Measurements from ENCODE around the gene B3GNT7.

Gene B3GNT7

DNA sequence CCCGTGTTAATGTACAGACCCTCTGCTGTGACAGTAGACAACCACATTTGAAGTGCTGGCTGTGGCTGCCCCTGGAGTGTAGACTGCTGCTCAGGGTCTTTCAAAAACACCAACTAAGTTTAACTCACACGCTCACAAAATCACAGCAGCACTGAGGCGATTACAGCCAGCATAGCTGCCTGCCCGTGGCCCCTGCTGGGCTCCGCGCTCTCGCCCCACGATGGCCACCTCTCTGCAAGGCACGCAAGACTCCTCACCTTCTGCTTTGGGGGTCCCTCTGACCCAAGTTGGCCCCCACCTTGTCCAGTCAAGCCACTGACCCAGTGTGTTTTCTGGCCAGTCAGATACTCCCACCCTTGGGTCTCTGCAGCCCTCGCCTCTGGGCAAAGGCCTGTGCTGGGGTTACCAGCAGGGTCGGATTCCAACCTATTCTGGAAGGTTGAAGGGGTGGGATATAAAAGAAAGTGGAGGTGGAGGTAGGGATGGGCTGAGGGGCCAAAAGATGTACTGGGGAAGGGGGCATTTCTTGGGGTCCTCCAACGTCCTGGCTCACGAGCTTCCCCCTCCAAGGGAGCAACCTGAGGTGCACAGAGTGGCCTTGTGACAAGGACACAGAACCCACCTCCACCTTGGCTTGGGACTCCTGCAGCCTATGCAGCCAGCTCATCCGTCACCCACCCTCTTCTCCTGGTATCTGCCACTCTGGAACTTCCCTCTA lies 2.9 kb upstream of the B3GNT7 start:
- Histone ChIP-seq H3K27me3 (ENCODE audit: control insufficient read depth, low read length) (no peaks in the 10 kb centered on the region), H3K9me2 (replicated peaks; ENCODE audit: control insufficient read depth, low read length) (no peaks in the 10 kb centered on the region), H3K79me2 (ENCODE audit: control insufficient read depth, low read length) (peaks cover 21% of the 10 kb centered on the region), H3K4me3 (ENCODE audit: low read length) (peak overlapping the region; percentile 80), H3K27ac (ENCODE audit: low read depth, low read length) (peak overlapping the region; percentile 93), H3K4me2 (ENCODE audit: low read length) (peak overlapping the region; percentile 88), H4K20me1 (ENCODE audit: control insufficient read depth, insufficient read depth, low read depth, low read length) (no peaks in the 10 kb centered on the region), H3K4me1 (ENCODE audit: control insufficient read depth, low read length) (peaks cover 47% of the 10 kb centered on the region), H3K9me3 (ENCODE audit: control insufficient read depth, insufficient read depth, low read length) (no peaks in the 10 kb centered on the region), H3F3A (ENCODE audit: control insufficient read depth, insufficient read depth) (peaks cover 14% of the 10 kb centered on the region), H3K36me3 (ENCODE audit: control insufficient read depth, low read length) (0 out of 2 replicates have a peak, but pooled peaks cover 2% of the 10 kb centered on the region)
- TF ChIP-seq, protein P1, sequence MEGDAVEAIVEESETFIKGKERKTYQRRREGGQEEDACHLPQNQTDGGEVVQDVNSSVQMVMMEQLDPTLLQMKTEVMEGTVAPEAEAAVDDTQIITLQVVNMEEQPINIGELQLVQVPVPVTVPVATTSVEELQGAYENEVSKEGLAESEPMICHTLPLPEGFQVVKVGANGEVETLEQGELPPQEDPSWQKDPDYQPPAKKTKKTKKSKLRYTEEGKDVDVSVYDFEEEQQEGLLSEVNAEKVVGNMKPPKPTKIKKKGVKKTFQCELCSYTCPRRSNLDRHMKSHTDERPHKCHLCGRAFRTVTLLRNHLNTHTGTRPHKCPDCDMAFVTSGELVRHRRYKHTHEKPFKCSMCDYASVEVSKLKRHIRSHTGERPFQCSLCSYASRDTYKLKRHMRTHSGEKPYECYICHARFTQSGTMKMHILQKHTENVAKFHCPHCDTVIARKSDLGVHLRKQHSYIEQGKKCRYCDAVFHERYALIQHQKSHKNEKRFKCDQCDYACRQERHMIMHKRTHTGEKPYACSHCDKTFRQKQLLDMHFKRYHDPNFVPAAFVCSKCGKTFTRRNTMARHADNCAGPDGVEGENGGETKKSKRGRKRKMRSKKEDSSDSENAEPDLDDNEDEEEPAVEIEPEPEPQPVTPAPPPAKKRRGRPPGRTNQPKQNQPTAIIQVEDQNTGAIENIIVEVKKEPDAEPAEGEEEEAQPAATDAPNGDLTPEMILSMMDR (IDR thresholded peaks at IDR 0.05; ENCODE audit: low read depth, low read length, poor library complexity, severe bottlenecking) = no peak
- no peak for TF ChIP-seq EZH2phosphoT487 (IDR thresholded peaks at IDR 0.05; ENCODE audit: borderline replicate concordance, low read length)

DNA sequence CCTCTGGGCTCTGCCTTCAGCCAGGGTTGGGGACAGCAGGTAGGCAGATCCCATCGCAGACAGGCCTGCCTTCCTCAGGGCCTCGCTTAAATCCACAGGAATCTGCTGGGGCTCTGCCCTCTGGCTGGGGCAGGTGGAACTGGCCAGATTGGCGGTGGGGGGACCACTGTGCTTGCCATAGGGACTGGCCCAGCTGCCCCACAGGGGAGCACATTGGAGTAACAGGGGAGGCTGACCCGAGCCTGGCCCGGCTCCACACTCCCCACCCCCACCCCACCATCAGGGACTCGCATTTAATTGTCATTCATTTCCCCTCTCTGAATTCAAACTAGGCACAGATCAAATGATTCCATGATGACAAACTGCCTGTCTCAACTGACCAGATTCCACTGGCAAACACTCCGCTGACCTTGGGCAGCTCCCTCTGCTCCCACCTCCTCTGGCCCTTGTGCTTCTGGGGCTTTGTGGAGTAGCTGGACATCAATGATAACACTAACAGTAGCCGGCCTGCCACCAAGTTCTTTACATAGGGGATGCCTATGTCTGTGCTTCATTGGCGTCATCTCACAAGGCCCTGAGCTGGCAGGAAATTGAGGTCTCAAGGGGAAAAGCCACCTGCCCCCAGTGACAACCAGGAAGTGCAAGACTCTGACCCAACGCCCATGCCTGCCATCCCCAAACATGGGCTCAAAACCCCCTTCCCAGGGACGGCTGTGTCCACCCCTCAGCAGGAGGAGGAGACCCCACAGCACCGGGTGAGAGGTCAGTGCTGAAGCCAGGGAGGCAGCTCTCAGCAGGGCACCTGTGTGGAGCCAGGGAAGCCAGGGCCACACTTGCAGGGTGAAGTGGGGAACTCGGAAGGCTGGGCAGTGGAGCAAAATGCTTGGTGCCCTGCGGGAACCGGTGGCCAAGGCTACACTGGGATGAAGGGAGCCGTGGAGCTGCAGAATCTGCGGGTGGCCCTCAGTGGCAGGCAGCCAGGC lies 2.1 kb upstream of the B3GNT7 start:
- peaks cover 14% of the 10 kb centered on the region for H3F3A ChIP-seq (ENCODE audit: control insufficient read depth, insufficient read depth)
- H3K4me3 ChIP-seq (ENCODE audit: low read length) = peak overlapping the region; percentile 80
- no peaks in the 10 kb centered on the region for H3K27me3 ChIP-seq (ENCODE audit: control insufficient read depth, low read length)
- peaks cover 9% of the 10 kb centered on the region; the same call in 1 of the 2 replicates for H3K36me3 ChIP-seq (ENCODE audit: control insufficient read depth, low read length)
- H3K79me2 ChIP-seq (ENCODE audit: control insufficient read depth, low read length) = peaks cover 21% of the 10 kb centered on the region
- H3K9me3 ChIP-seq (ENCODE audit: control insufficient read depth, insufficient read depth, low read length) = no peaks in the 10 kb centered on the region
- peak overlapping the region; percentile 93 for H3K27ac ChIP-seq (ENCODE audit: low read depth, low read length)
- H3K9me2 ChIP-seq (replicated peaks; ENCODE audit: control insufficient read depth, low read length) = no peaks in the 10 kb centered on the region
- peak overlapping the region; percentile 88 for H3K4me2 ChIP-seq (ENCODE audit: low read length)
- H3K4me1 ChIP-seq (ENCODE audit: control insufficient read depth, low read length) = peaks cover 47% of the 10 kb centered on the region
- TF ChIP-seq, protein P1 (IDR thresholded peaks at IDR 0.05; ENCODE audit: low read depth, low read length, poor library complexity, severe bottlenecking) = peak; percentile 55
- no peak for TF ChIP-seq EZH2phosphoT487 (IDR thresholded peaks at IDR 0.05; ENCODE audit: borderline replicate concordance, low read length)
- H4K20me1 ChIP-seq (ENCODE audit: control insufficient read depth, insufficient read depth, low read depth, low read length) = no peaks in the 10 kb centered on the region

- Histone ChIP-seq H4K20me1 (ENCODE audit: control insufficient read depth, insufficient read depth, low read depth, low read length) (no peaks in the 10 kb centered on the region), H3K79me2 (ENCODE audit: control insufficient read depth, low read length) (peaks cover 21% of the 10 kb centered on the region), H3F3A (ENCODE audit: control insufficient read depth, insufficient read depth) (peaks cover 14% of the 10 kb centered on the region), H3K9me2 (replicated peaks; ENCODE audit: control insufficient read depth, low read length) (no peaks in the 10 kb centered on the region), H3K36me3 (ENCODE audit: control insufficient read depth, low read length) (peaks cover 11% of the 10 kb centered on the region; the same call in 1 of the 2 replicates), H3K27ac (ENCODE audit: low read depth, low read length) (peak overlapping the region; percentile 93), H3K9me3 (ENCODE audit: control insufficient read depth, insufficient read depth, low read length) (no peaks in the 10 kb centered on the region), H3K4me1 (ENCODE audit: control insufficient read depth, low read length) (peaks cover 47% of the 10 kb centered on the region), H3K4me2 (ENCODE audit: low read length) (peak overlapping the region; percentile 88), H3K27me3 (ENCODE audit: control insufficient read depth, low read length) (no peaks in the 10 kb centered on the region), H3K4me3 (ENCODE audit: low read length) (peak overlapping the region; percentile 80)
- TF ChIP-seq EZH2phosphoT487 (IDR thresholded peaks at IDR 0.05; ENCODE audit: borderline replicate concordance, low read length) = no peak
- TF ChIP-seq, protein P1 (IDR thresholded peaks at IDR 0.05; ENCODE audit: low read depth, low read length, poor library complexity, severe bottlenecking) = peak; percentile 72
These were observed 1.0 kb upstream of the B3GNT7 start for GRCh38 chr2:231394211-231395141.
